ENCODE measurements around the gene ACOT11.

GRCh38 chr1:54559771-54560231 lies 11.8 kb downstream of the ACOT11 start:
- TF ChIP-seq EGR1 (IDR thresholded peaks at IDR 0.05) = no peak
- no peak for TF ChIP-seq RAD21 (IDR thresholded peaks at IDR 0.05; ENCODE audit: low read depth)
- no peak for TF ChIP-seq TAF1 (IDR thresholded peaks at IDR 0.05; ENCODE audit: low read depth)
- TF ChIP-seq EP300 (IDR thresholded peaks at IDR 0.05; ENCODE audit: borderline replicate concordance) = no peak
- TF ChIP-seq MAX (IDR thresholded peaks at IDR 0.05) = no peak
- no peak for TF ChIP-seq REST (IDR thresholded peaks at IDR 0.05; ENCODE audit: low read depth)
- TF ChIP-seq FOXM1 (IDR thresholded peaks at IDR 0.05; ENCODE audit: borderline replicate concordance, low read depth) = no peak
- no peak for TF ChIP-seq YY1 (IDR thresholded peaks at IDR 0.05; ENCODE audit: low read depth)
- TF ChIP-seq USF1 (IDR thresholded peaks at IDR 0.05) = no peak
- no peak for TF ChIP-seq NFIC (IDR thresholded peaks at IDR 0.05)
- TF ChIP-seq CEBPB (IDR thresholded peaks at IDR 0.05) = no peak
- no peak for TF ChIP-seq TEAD4 (IDR thresholded peaks at IDR 0.05)
